PFSK-1 (cell line): ENCODE results near the gene ARL10.

Experiments
- POLR2AphosphoS5 ChIP-seq: IDR thresholded peaks from 2 replicates; pipeline ENCODE4 v1.6.1; 2012; ENCODE audit warnings: low read depth, mild to moderate bottlenecking, control low read depth, low read length, moderate library complexity
- SIN3A ChIP-seq: IDR thresholded peaks from 2 replicates; pipeline ENCODE4 v1.6.1; 2012; ENCODE audit warnings: mild to moderate bottlenecking, low read length, moderate library complexity, borderline replicate concordance; ENCODE audit not compliant: insufficient read depth
- TAF1 ChIP-seq: IDR thresholded peaks from 2 replicates; pipeline ENCODE4 v1.6.1; 2012; ENCODE audit warnings: low read length, control low read depth, borderline replicate concordance; ENCODE audit not compliant: insufficient read depth
- TF ChIP-seq, protein P1 (sequence below), 2 experiments: IDR thresholded peaks; 2 replicates each; pipeline versions ENCODE4 v1.6.1 to v1.8.0; 2011 to 2012; ENCODE audit warnings: low read depth in 2 of 2, low read length in 2 of 2, control low read depth in 1 of 2, inconsistent platforms in 1 of 2, mild to moderate bottlenecking in 1 of 2, moderate library complexity in 1 of 2; ENCODE audit not compliant: insufficient read depth in 1 of 2

GRCh38 chr5:176394096-176394495 lies 28.8 kb downstream of the ARL10 start:
- TF ChIP-seq SIN3A (no peak), TAF1 (no peak), POLR2AphosphoS5 (no peak)
- TF ChIP-seq, protein P1, sequence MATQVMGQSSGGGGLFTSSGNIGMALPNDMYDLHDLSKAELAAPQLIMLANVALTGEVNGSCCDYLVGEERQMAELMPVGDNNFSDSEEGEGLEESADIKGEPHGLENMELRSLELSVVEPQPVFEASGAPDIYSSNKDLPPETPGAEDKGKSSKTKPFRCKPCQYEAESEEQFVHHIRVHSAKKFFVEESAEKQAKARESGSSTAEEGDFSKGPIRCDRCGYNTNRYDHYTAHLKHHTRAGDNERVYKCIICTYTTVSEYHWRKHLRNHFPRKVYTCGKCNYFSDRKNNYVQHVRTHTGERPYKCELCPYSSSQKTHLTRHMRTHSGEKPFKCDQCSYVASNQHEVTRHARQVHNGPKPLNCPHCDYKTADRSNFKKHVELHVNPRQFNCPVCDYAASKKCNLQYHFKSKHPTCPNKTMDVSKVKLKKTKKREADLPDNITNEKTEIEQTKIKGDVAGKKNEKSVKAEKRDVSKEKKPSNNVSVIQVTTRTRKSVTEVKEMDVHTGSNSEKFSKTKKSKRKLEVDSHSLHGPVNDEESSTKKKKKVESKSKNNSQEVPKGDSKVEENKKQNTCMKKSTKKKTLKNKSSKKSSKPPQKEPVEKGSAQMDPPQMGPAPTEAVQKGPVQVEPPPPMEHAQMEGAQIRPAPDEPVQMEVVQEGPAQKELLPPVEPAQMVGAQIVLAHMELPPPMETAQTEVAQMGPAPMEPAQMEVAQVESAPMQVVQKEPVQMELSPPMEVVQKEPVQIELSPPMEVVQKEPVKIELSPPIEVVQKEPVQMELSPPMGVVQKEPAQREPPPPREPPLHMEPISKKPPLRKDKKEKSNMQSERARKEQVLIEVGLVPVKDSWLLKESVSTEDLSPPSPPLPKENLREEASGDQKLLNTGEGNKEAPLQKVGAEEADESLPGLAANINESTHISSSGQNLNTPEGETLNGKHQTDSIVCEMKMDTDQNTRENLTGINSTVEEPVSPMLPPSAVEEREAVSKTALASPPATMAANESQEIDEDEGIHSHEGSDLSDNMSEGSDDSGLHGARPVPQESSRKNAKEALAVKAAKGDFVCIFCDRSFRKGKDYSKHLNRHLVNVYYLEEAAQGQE (IDR thresholded peaks at IDR 0.05; ENCODE audit: insufficient read depth in 1 of 2, low read depth in 2 of 2, low read length in 2 of 2), result no peak
